H1 (cell line): Measurements from ENCODE around the gene TXLNB. TPM values are rescaled to one million over a fixed set of nuclear protein-coding genes. Genes with fewer than 3 reads are reported as not detected.

Source experiments
- CTCF ChIA-PET: fragments of 300-600 bp; sonication (Branson Sonifier 250); formaldehyde crosslinking; loops from one replicate; lab custom pipeline; 2021; ENCODE audit not compliant: partially characterized antibody; lab: Charles Lee
- POLR2A ChIA-PET: fragments of 300-600 bp; sonication (Branson Sonifier 250); formaldehyde crosslinking; loops from one replicate; lab custom pipeline; 2021; ENCODE audit warnings: inconsistent platforms; ENCODE audit not compliant: partially characterized antibody; lab: Charles Lee
- DNase-seq, 2 experiments: peaks; one replicate each; pipeline versions ENCODE4 v3.0.0 to v3.0.0-alpha.2; 2010 to 2022; ENCODE audit warnings: low spot score in 2 of 2, low read depth in 1 of 2, mixed read lengths in 1 of 2
- FAIRE-seq: peaks from 2 replicates; lab custom pipeline; 2011; peaks lifted over from hg19 to GRCh38; lab: Jason Lieb, UNC
- H2AFZ ChIP-seq: 2 replicates; pipeline ENCODE4 v1.8.1; 2012; ENCODE audit warnings: low read length, inconsistent platforms
- H2AK5ac ChIP-seq: 2 replicates; pipeline ENCODE4 v1.6.1; 2013; ENCODE audit warnings: low read depth, low read length
- H2BK120ac ChIP-seq: replicated peaks from 2 replicates; pipeline ENCODE3; 2013; ENCODE audit warnings: low read depth, low read length, inconsistent platforms
- H2BK12ac ChIP-seq: 2 replicates; pipeline ENCODE4 v1.6.1; 2013; ENCODE audit warnings: low read depth, low read length
- H2BK15ac ChIP-seq: 2 replicates; pipeline ENCODE4 v1.6.1; 2013; ENCODE audit warnings: low read length
- H2BK20ac ChIP-seq: 2 replicates; pipeline ENCODE4 v1.6.1; 2013; ENCODE audit warnings: low read length
- H2BK5ac ChIP-seq: 2 replicates; pipeline ENCODE4 v1.6.1; 2013; ENCODE audit warnings: low read depth, low read length
- H3K14ac ChIP-seq: 2 replicates; pipeline ENCODE4 v1.6.1; 2013; ENCODE audit warnings: inconsistent platforms; ENCODE audit not compliant: insufficient read length
- H3K18ac ChIP-seq: 2 replicates; pipeline ENCODE4 v1.6.1; 2013; ENCODE audit warnings: low read length; ENCODE audit errors: extremely low read depth
- H3K23ac ChIP-seq: 2 replicates; pipeline ENCODE4 v1.6.1; 2013; ENCODE audit warnings: inconsistent platforms; ENCODE audit not compliant: insufficient read length
- H3K23me2 ChIP-seq: 2 replicates; pipeline ENCODE4 v1.6.1; 2013; ENCODE audit warnings: low read depth, low read length
- H3K27ac ChIP-seq: 2 replicates; pipeline ENCODE4 v1.6.1; 2011; ENCODE audit warnings: low read depth, low read length, inconsistent platforms
- H3K27me3 ChIP-seq, 4 experiments: replicated peaks in 1 of 4; 1 replicate in 1 of 4; 2 replicates in 3 of 4; pipeline versions ENCODE4 v1.6.1 to v1.8.1; 2011 to 2013; ENCODE audit warnings: low read length in 3 of 4, mild to moderate bottlenecking in 3 of 4, inconsistent platforms in 2 of 4, mixed read lengths in 2 of 4, moderate library complexity in 1 of 4; ENCODE audit not compliant: control insufficient read depth in 3 of 4, insufficient read depth in 3 of 4; ENCODE audit errors: extremely low read depth in 1 of 4
- H3K36me3 ChIP-seq, 4 experiments: 2 replicates each; pipeline versions ENCODE4 v1.6.1 to v1.8.1; 2011 to 2013; ENCODE audit warnings: mild to moderate bottlenecking in 4 of 4, low read length in 3 of 4, moderate library complexity in 2 of 4, control low read depth in 1 of 4, inconsistent platforms in 1 of 4; ENCODE audit not compliant: insufficient read depth in 4 of 4, control insufficient read depth in 2 of 4
- H3K4ac ChIP-seq: replicated peaks from 2 replicates; pipeline ENCODE3; 2013; ENCODE audit warnings: low read length, low read depth, mixed read lengths, inconsistent platforms; ENCODE audit not compliant: insufficient read length
- H3K4me1 ChIP-seq, 4 experiments: replicated peaks in 1 of 4; 1 replicate in 1 of 4; 2 replicates in 3 of 4; pipeline versions ENCODE4 v1.6.1 to v1.8.1; 2011 to 2013; ENCODE audit warnings: low read length in 3 of 4, inconsistent platforms in 2 of 4, mixed read lengths in 1 of 4; ENCODE audit not compliant: insufficient read depth in 4 of 4, control insufficient read depth in 3 of 4
- H3K4me2 ChIP-seq, 2 experiments: 2 replicates each; pipeline versions ENCODE4 v1.6.1 to v1.8.1; 2011 to 2013; ENCODE audit warnings: low read depth in 2 of 2, low read length in 2 of 2, control low read depth in 1 of 2, inconsistent platforms in 1 of 2, mild to moderate bottlenecking in 1 of 2; ENCODE audit not compliant: insufficient read depth in 1 of 2
- H3K4me3 ChIP-seq, 4 experiments: fragments of 200-600, 300-600 bp in 1 of 4; sonication (generic), shearing (Covaris generic), sonication (Bioruptor Twin) in 1 of 4; 2 replicates each; pipeline versions ENCODE4 v1.5.1 to v1.8.1; 2011 to 2016; ENCODE audit warnings: low read length in 4 of 4, low read depth in 3 of 4, control low read depth in 2 of 4, inconsistent platforms in 2 of 4, mild to moderate bottlenecking in 2 of 4, mixed read lengths in 1 of 4, moderate library complexity in 1 of 4; ENCODE audit not compliant: insufficient read depth in 2 of 4; ENCODE audit errors: extremely low read depth in 1 of 4
- H3K56ac ChIP-seq: replicated peaks from 2 replicates; pipeline ENCODE3; 2013; ENCODE audit warnings: low read depth, mild to moderate bottlenecking, mixed read lengths, low read length, inconsistent platforms; ENCODE audit not compliant: insufficient read length
- H3K79me1 ChIP-seq: 2 replicates; pipeline ENCODE4 v1.6.1; 2013; ENCODE audit warnings: low read depth, low read length, control low read depth
- H3K79me2 ChIP-seq, 2 experiments: 2 replicates each; pipeline versions ENCODE4 v1.6.1 to v1.8.1; 2012 to 2013; ENCODE audit warnings: low read length in 2 of 2, mild to moderate bottlenecking in 2 of 2, inconsistent platforms in 1 of 2; ENCODE audit not compliant: insufficient read depth in 2 of 2, control insufficient read depth in 1 of 2
- H3K9ac ChIP-seq, 4 experiments: replicated peaks in 1 of 4; 1 replicate in 1 of 4; 2 replicates in 3 of 4; pipeline versions ENCODE4 v1.6.1 to v1.8.1; 2011 to 2013; ENCODE audit warnings: low read depth in 3 of 4, low read length in 3 of 4, control low read depth in 2 of 4, mild to moderate bottlenecking in 2 of 4, moderate library complexity in 2 of 4, inconsistent platforms in 1 of 4; ENCODE audit errors: extremely low read depth in 1 of 4
- H3K9me3 ChIP-seq, 2 experiments: 2 replicates each; pipeline versions ENCODE4 v1.6.1 to v1.8.1; 2012 to 2013; ENCODE audit warnings: mild to moderate bottlenecking in 2 of 2, moderate library complexity in 2 of 2, control low read depth in 1 of 2, inconsistent platforms in 1 of 2, low read depth in 1 of 2, low read length in 1 of 2, mixed read lengths in 1 of 2; ENCODE audit not compliant: insufficient read depth in 2 of 2
- H4K20me1 ChIP-seq, 2 experiments: replicated peaks in 1 of 2; 2 replicates each; pipeline versions ENCODE3 to v1.8.1; 2011 to 2013; ENCODE audit warnings: inconsistent platforms in 2 of 2, low read length in 2 of 2, mild to moderate bottlenecking in 1 of 2; ENCODE audit not compliant: insufficient read depth in 2 of 2, control insufficient read depth in 1 of 2
- H4K5ac ChIP-seq: 2 replicates; pipeline ENCODE4 v1.6.1; 2013; ENCODE audit warnings: low read length, low read depth, mixed read lengths, inconsistent platforms; ENCODE audit not compliant: insufficient read length
- H4K8ac ChIP-seq: 2 replicates; pipeline ENCODE4 v1.8.0; 2013; ENCODE audit warnings: mild to moderate bottlenecking, moderate library complexity, low read length, inconsistent platforms; ENCODE audit not compliant: insufficient read depth; ENCODE audit errors: extremely low read depth
- H4K91ac ChIP-seq: replicated peaks from 2 replicates; pipeline ENCODE3; 2013; ENCODE audit warnings: low read length, mixed read lengths, inconsistent platforms; ENCODE audit not compliant: insufficient read length
- HDAC2 ChIP-seq, 2 experiments: fragments of 300-600 bp in 1 of 2; sonication (generic) in 1 of 2; IDR thresholded peaks; 2 replicates each; pipeline ENCODE4 v1.6.1; 2011 to 2012; ENCODE audit warnings: low read depth in 2 of 2, low read length in 2 of 2, mild to moderate bottlenecking in 2 of 2, moderate library complexity in 2 of 2, borderline replicate concordance in 1 of 2, inconsistent platforms in 1 of 2
- polyA plus RNA-seq, 7 experiments: library from polyadenylated mRNA; depleted of rRNA in 3 of 7; stranded (reverse) in 5 of 7; unstranded in 2 of 7; fragments of >200 nt in 5 of 7; fragments of 200-250 nt in 2 of 7; gene quantifications; 1 replicate in 5 of 7; 2 replicates in 1 of 7; 4 replicates in 1 of 7; pipeline versions ENCODE4 v1.2.1 to v1.2.3, GENCODE V29; 2011 to 2013; ENCODE audit warnings: missing spikeins in 2 of 7, mixed read lengths in 2 of 7
- total RNA-seq: library from RNA; stranded (reverse); fragmentation: NEBNext Ultra II Directional; extraction: Animal tissue kit (Norgen Biotek cat#: 25700); gene quantifications from 2 replicates; pipeline ENCODE4 v1.2.1, GENCODE V29; 2021

The TXLNB gene
- total and polyA plus RNA-seq, 2 of the 8 experiments (the other 6 are each of a cell fraction or from before 2014, with no cell fraction given), result 0.05 to 0.17 TPM

DNA sequence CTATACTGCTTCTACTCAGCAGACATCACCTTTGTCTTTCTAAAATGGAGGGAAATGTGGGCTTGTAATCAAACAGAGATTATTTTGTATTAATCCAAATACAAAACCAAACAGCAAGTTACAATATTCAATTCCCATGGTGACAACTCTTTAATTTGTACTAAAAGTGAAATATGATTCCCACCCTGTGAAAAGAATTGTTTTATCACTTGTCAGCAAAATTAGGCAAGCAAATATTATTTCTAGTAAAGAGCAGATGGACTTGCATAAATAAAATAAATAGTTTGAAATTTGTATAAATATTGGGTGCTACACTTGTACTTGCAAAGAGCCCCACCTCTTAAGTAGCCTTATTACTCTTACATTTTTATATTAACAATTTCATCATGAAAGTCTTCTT, 6.1 kb upstream of the TXLNB start:
- Histone ChIP-seq H3K9ac (no peak overlapping the region), H4K91ac (no peak overlapping the region), H2BK120ac (no peak overlapping the region), H3K4me3 (no peak overlapping the region), H2AK5ac (no peak overlapping the region), H3K27ac (no peak overlapping the region), H3K18ac (no peak overlapping the region), H3K4me1 (0 out of 7 replicates have a peak, but pooled peaks cover 0 to 5% (median 0%) of the 10 kb centered on the region in 4 experiments), H3K27me3 (no peaks in the 10 kb centered on the region), H2BK15ac (no peak overlapping the region), H4K5ac (no peak overlapping the region), H3K79me1 (no peaks in the 10 kb centered on the region), H3K4me2 (no peak overlapping the region), H3K14ac (no peak overlapping the region), H3K56ac (no peak overlapping the region), H4K20me1 (no peaks in the 10 kb centered on the region), H2BK12ac (no peak overlapping the region), H3K23me2 (no peaks in the 10 kb centered on the region), H2BK20ac (no peak overlapping the region), H3K79me2 (no peaks in the 10 kb centered on the region), H3K9me3 (no peaks in the 10 kb centered on the region), H4K8ac (no peak overlapping the region), H3K4ac (no peak overlapping the region), H3K23ac (no peak overlapping the region), H2BK5ac (no peak overlapping the region), H3K36me3 (no peaks in the 10 kb centered on the region), H2AFZ (no peak overlapping the region)
- ChIA-PET CTCF (no interaction called here), POLR2A (no interaction called here)
- FAIRE-seq (no peak), DNase-seq (no peak)
- TF ChIP-seq HDAC2 (IDR thresholded peaks at IDR 0.05; ENCODE audit: borderline replicate concordance in 1 of 2, low read depth in 2 of 2, low read length in 2 of 2), result no peak
